Colonic mucosa (tissue), 4 donors: ENCODE data around the gene NPPA. TPM values are rescaled to one million over a fixed set of nuclear protein-coding genes. Genes with fewer than 3 reads are reported as not detected.

Experiments used
- DNase-seq: peaks from one replicate; pipeline ENCODE4 v3.0.0-alpha.2; 2020
- H3K27ac ChIP-seq: fragments of 200-600 bp; one replicate; pipeline ENCODE4 v1.8.0; 2021
- H3K27me3 ChIP-seq: fragments of 200-600 bp; one replicate; pipeline ENCODE4 v1.8.0; 2021
- H3K36me3 ChIP-seq: fragments of 200-600 bp; one replicate; pipeline ENCODE4 v1.8.0; 2021
- H3K4me1 ChIP-seq: fragments of 200-600 bp; one replicate; pipeline ENCODE4 v1.8.0; 2021; ENCODE audit warnings: mild to moderate bottlenecking
- H3K4me3 ChIP-seq: fragments of 200-600 bp; one replicate; pipeline ENCODE4 v1.8.0; 2021
- H3K9ac ChIP-seq, 2 donors: one replicate each; pipeline ENCODE4 v1.7.0; 2013; ENCODE audit warnings: control low read depth in 2 of 2, low read depth in 2 of 2, low read length in 2 of 2
- H3K9me3 ChIP-seq: fragments of 200-600 bp; one replicate; pipeline ENCODE4 v1.8.0; 2021
- intact Hi-C: fragments of 100-400 bp; cut with DNase I; formaldehyde crosslinking; loops from one replicate; pipeline ENCODE4 v1.14.1; 2022
- total RNA-seq, 2 donors: library from RNA; stranded (reverse); fragmentation: NEBNext Ultra II Directional in 1 of 2; extraction: Animal tissue kit (Norgen Biotek cat#: 25700) in 1 of 2; gene quantifications; one replicate each; pipeline ENCODE4 v1.2.1, GENCODE V29; 2021
- TF ChIP-seq, protein P1 (sequence below): fragments of 200-600 bp; IDR thresholded peaks from one replicate; pipeline ENCODE4 v1.8.0; 2022; ENCODE audit warnings: antibody characterized with exemption, mild to moderate bottlenecking
- donor health status: healthy.
- donor health status: DM: no; HTN: no; CAD: no.
- donor health status: DM: no; HTN: no; CAD: no.

NPPA gene
- total RNA-seq, 2 donors from 2014 or later, result 3.1 TPM; not detected in 1

GRCh38 chr1:11836955-11837766, 10.4 kb downstream of the NPPA start:
- TF ChIP-seq, protein P1, sequence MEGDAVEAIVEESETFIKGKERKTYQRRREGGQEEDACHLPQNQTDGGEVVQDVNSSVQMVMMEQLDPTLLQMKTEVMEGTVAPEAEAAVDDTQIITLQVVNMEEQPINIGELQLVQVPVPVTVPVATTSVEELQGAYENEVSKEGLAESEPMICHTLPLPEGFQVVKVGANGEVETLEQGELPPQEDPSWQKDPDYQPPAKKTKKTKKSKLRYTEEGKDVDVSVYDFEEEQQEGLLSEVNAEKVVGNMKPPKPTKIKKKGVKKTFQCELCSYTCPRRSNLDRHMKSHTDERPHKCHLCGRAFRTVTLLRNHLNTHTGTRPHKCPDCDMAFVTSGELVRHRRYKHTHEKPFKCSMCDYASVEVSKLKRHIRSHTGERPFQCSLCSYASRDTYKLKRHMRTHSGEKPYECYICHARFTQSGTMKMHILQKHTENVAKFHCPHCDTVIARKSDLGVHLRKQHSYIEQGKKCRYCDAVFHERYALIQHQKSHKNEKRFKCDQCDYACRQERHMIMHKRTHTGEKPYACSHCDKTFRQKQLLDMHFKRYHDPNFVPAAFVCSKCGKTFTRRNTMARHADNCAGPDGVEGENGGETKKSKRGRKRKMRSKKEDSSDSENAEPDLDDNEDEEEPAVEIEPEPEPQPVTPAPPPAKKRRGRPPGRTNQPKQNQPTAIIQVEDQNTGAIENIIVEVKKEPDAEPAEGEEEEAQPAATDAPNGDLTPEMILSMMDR, result no peak
- DNase-seq, result no peak
- intact Hi-C loops, result loop anchor here (5.0 kb wide), 1 partner anchor 130 kb away; no protein-coding TSS in a partner anchor
- Histone ChIP-seq H3K4me3 (no peak overlapping the region), H3K27ac (no peak overlapping the region), H3K27me3 (no peaks in the 10 kb centered on the region), H3K4me1 (no peaks in the 10 kb centered on the region), H3K36me3 (peaks cover 38% of the 10 kb centered on the region), H3K9ac (no peak overlapping the region), H3K9me3 (no peaks in the 10 kb centered on the region)

DNA sequence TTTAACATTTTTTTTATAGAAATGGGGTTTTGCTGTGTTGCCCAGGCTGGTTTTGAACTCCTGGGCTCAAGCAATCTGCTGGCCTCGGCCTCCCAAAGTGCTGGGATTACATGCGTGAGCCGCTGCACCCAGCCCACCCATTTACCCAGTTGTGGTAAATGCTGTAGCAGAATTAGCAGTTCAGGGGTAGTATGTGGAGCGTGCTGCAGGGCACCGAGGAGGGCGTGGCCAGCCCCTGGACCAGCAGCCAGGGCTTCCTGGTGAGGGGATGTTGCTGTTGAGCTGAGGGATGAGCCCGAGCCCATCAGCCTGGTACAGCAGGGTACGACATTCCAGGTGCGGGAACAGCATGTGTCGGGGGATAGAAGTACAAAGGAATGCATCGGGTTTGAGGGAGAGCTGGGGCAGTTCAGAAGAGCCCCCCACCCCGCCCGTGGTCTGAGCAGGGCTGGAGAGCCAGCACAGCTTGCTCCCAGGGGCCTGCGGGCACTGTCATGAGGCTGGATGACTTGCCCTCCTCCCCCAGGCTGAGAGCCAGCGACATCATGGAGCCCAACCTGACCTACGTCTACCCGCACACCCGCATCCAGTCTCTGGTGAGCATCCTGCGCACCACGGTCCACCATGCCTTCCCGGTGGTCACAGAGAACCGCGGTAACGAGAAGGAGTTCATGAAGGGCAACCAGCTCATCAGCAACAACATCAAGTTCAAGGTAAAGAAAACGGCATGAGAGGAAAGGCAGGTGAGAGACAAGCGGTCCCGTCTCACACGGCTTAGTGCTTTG, 11.9 kb downstream of the NPPA start:
- intact Hi-C loops, result loop anchor here (5.0 kb wide), 1 partner anchor 132 kb away; no protein-coding TSS in a partner anchor

DNA sequence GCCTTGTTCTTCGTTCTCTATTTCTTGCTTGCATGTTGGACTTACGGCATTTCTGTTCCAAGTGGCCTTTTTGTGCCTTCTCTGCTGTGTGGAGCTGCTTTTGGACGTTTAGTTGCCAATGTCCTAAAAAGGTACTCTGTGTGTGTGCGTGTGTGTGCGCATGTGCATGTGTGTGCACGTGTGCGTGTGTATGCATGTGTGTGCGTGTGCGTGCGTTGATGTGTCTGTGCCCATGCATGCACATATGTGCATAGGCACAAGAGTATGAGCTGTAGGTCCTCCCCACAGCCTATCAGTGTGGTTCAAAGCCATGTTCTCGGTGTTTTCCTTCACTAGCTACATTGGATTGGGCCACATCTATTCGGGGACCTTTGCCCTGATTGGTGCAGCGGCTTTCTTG, 13.7 kb downstream of the NPPA start:
- Histone ChIP-seq H3K9me3 (no peaks in the 10 kb centered on the region), H3K27me3 (no peaks in the 10 kb centered on the region), H3K9ac (no peak overlapping the region), H3K4me3 (no peak overlapping the region), H3K36me3 (peaks cover 21% of the 10 kb centered on the region), H3K4me1 (no peaks in the 10 kb centered on the region), H3K27ac (no peak overlapping the region)
- intact Hi-C loops, result no loop called here
- DNase-seq, result no peak
- TF ChIP-seq, protein P1, result no peak

More for the DNA sequence above, 11.9 kb downstream of the NPPA start:
- peaks cover 28% of the 10 kb centered on the region for H3K36me3 ChIP-seq
- no peaks in the 10 kb centered on the region for H3K4me1 ChIP-seq
- TF ChIP-seq, protein P1, result no peak
- H3K27me3 ChIP-seq, result no peaks in the 10 kb centered on the region
- DNase-seq, result no peak
- H3K4me3 ChIP-seq, result no peak overlapping the region
- H3K27ac ChIP-seq, result no peak overlapping the region
- H3K9ac ChIP-seq, result no peak overlapping the region
- H3K9me3 ChIP-seq, result no peaks in the 10 kb centered on the region

GRCh38 chr1:11833497-11833896, 14.1 kb downstream of the NPPA start:
- DNase-seq, result no peak
- intact Hi-C loops, result no loop called here
- H3K27ac ChIP-seq, result no peak overlapping the region
- peaks cover 21% of the 10 kb centered on the region for H3K36me3 ChIP-seq
- H3K27me3 ChIP-seq, result no peaks in the 10 kb centered on the region
- no peak overlapping the region for H3K9ac ChIP-seq
- TF ChIP-seq, protein P1, result no peak
- no peak overlapping the region for H3K4me3 ChIP-seq
- H3K9me3 ChIP-seq, result no peaks in the 10 kb centered on the region
- H3K4me1 ChIP-seq, result no peaks in the 10 kb centered on the region

- DNase-seq, result no peak
- TF ChIP-seq, protein P1, result no peak
- no peaks in the 10 kb centered on the region for H3K9me3 ChIP-seq
- H3K36me3 ChIP-seq, result peaks cover 20% of the 10 kb centered on the region
- intact Hi-C loops, result no loop called here
- H3K9ac ChIP-seq, result no peak overlapping the region
- no peaks in the 10 kb centered on the region for H3K4me1 ChIP-seq
- no peak overlapping the region for H3K27ac ChIP-seq
- no peak overlapping the region for H3K4me3 ChIP-seq
- H3K27me3 ChIP-seq, result no peaks in the 10 kb centered on the region
These were observed 15.4 kb downstream of the NPPA start for GRCh38 chr1:11831945-11832725.
